IPS DF 4.7 (cell line): ENCODE results near the gene SPOCK2.

ENCODE experiments used
- DNase-seq: peaks from one replicate; pipeline ENCODE4 v3.0.0-alpha.2; 2013; ENCODE audit warnings: low spot score; ENCODE audit errors: extremely low read depth

SPOCK2 gene

GRCh38 chr10:72058989-72059842 is 29.1 kb downstream of the SPOCK2 start:
- no peak for DNase-seq

DNA sequence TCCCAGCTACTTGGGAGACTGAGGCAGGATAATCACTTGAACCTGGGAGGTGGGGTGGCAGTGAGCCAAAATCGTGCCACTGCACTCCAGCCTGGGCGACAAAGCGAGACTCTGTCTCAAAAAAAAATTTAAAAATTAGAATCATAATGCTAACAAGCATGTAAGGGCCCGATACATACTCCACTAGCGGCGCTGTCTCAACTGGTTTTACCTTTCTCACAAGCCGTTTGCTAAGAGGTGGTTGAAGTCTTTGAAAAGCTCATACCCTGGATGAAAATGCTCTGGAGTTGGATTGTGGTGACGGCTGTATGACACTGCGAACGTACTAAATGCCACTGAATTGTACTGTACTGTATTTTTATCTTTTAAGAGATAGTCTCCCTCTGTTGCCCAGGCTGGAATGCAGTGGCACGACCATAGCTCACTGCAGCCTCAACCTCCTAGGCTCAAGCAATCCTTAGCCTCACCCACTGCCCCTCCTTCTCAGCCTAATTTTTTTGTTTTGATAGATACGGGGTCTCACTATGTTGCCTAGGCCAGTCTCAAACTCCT is 29.9 kb downstream of the SPOCK2 start:
- DNase-seq = no peak

DNA sequence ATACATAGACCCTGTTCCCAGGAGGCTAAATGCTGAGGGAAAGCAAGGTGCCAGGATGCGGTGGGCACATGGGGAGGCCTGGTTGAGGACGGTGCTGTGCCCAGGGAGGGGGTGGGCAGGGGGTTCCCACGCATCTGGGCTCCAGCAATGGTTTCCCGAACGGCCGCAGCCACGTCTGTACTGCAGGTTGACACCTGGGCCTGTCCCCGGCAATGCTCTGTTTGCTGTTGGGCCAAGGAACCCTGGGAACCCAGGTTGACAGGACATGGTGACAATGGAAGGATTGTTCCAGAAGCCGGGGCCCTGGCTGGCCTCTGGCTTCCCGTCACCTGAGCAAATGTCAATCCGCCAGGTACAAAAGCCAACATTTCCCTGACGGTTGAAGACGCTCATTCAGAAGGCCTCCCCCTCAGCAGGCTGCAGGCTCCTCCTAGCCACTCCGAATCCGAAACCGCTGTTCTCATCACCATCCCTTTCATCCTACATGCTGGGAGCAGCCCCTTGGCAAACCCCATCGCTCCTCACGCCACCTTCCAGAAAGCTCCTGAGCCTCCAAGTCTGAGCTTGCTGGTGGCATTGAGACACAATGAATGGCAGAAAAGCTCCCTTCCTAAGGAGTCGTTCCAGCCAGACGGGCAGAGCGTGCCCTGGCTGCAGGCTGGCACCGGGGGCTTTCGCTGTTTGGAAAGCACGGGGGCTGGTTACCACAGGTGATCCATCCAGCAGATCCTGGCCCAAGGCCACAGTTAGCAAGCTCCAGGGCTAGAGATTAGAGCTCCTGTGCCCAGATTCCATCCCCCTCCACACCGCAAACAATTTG is 31.2 kb downstream of the SPOCK2 start:
- no peak for DNase-seq

DNA sequence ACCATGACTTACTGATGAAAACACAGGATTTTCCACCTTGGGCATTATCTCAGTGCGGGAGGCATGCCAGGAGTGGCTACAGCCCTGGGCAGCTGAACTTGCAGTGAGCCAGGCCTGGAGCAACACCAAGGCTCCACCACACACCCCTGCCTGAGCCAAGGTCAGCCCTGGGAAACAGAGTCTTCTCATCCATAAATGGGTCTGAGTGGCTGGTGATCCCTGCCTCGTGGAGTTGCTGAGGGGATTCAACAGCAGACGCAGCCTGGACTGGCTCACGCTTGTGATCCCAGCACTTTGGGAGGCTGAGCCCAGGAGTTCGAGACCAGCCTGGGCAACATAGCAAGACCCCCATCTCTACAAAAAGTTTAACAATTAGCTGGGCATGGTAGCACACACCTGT is 32.2 kb downstream of the SPOCK2 start:
- no peak for DNase-seq

GRCh38 chr10:72053690-72054089 is 34.7 kb downstream of the SPOCK2 start:
- no peak for DNase-seq

DNA sequence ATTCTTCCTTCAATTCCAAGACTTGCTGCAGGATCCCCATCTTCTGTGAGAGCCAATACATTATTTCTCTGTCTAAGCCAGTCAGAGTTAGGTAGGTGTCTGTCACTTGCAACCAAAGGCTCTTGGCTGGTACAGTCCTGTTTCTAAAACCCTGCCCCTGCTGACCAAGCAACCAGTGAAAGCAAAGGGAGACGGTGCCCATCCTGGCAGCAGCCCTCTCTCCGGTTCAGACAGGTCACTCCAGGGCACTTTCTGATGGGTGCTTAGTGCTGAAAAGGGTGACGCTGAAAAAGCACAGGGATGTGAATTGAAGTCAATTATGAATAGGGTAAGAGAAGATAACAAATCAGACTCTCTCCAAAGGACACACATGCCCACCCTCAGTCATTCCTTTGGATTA is 37.5 kb downstream of the SPOCK2 start:
- DNase-seq = no peak

DNA sequence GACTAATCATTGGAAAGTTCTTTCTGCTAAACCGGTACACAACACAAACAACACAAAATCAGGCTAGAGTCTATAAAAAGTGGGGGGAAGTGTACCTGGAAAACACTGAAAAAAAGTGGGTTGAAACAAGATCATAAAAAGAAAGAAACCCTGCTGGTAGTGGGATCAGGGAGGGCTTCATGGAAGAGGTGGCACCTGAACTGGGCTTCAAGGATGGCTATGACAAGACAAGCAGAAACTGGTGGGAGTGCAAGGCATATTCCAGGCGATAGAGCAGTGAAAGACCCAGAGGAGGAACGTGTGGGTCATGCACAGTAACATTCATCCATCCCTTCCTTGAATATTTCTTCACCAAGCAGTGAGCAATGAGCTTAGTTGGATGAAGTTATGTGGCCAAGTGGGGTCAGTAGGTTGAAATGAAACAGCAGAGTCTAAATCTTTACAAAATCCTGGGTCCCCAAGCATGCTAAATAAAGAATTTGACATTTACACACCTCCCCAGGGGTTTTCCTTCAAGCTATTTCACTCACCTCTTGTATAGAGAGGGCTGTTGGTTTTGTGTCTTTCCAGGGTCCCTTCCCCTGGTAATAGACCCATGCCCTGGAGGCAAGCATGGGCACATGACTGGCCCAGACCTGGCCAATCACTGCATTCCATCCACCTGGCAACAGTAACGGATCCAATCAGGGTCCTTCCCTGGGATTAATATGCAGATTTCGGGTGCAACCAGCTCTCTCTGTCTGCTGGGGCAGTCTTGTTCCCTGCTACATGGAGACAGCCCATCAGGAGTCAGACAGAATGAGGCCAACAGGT is 38.2 kb downstream of the SPOCK2 start:
- no peak for DNase-seq

DNA sequence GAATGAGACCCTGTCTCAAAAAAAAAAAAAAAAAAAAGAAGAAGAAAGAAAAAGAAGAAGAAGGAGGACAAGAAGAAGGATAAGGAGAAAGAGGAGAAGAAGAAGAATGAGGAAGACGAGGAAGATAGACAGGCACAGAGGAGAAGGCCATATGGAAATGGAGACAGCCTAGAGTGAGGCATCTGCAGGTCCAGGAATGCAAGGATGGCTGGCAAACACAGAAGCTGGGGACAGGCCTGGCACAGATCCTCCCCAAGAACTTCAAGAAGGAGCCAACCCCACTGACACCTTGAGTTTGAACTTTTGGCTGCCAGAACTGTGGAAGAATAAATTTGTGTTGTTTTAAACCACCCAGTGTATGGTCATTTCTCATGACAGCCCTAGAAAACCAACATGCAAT is 38.9 kb downstream of the SPOCK2 start:
- no peak for DNase-seq

GRCh38 chr10:72048450-72049124 is 39.8 kb downstream of the SPOCK2 start:
- peak; percentile 87 for DNase-seq

GRCh38 chr10:72045586-72045985 is 42.8 kb downstream of the SPOCK2 start:
- no peak for DNase-seq

GRCh38 chr10:72044417-72045041 is 43.8 kb downstream of the SPOCK2 start:
- DNase-seq = no peak

- DNase-seq = no peak
These were observed 45.1 kb downstream of the SPOCK2 start for GRCh38 chr10:72043016-72043834.

DNA sequence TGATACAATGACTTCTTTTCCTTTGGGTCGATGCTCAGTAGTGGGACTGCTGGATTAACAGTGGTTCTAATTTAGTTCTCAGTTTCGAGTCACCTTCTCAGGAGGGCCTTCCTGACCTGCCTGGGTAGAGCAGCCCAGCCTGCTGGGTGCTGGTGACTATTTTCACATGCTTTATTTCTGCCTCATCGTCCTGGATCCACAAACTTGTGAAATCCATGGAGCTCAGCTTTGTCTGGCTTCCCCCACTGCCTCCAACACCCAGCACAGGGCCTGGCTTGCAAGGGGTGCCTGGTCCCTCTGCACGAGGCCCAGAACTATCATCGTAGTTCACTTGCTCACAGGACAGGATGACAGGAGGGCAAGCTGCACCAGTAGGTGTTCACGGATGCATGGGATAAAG is 46.9 kb downstream of the SPOCK2 start:
- DNase-seq = no peak

DNA sequence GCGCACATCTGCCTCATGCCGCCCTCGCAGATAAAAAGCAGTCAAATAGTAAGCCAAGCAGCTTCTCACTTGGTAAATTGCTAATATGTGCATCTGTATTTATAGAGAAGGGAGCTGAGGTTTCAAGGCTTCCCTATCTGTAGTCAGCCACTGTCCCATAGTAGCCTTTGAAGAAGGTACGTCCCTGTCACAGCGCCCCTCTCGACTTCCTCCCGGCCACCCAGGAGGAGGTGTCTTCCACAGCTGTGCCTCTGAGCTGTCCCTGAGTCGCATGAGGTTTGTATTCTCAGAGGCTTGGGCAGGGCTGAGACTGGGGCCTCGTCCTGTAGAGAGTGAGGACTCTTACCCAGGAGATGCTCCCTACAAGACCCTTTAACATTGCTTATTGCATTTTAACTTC is 49.0 kb downstream of the SPOCK2 start:
- no peak for DNase-seq

GRCh38 chr10:72038458-72039001 is 49.8 kb downstream of the SPOCK2 start:
- DNase-seq = no peak

- no peak for DNase-seq
These were observed 50.5 kb downstream of the SPOCK2 start for GRCh38 chr10:72037811-72038210.

- no peak for DNase-seq
These were observed 51.1 kb downstream of the SPOCK2 start for GRCh38 chr10:72037266-72037665.

GRCh38 chr10:72035252-72035887 is 53.0 kb downstream of the SPOCK2 start:
- DNase-seq = no peak

GRCh38 chr10:72034761-72035160 is 53.6 kb downstream of the SPOCK2 start:
- DNase-seq = no peak
